ENCODE data around the gene MZF1.

MZF1 gene

DNA sequence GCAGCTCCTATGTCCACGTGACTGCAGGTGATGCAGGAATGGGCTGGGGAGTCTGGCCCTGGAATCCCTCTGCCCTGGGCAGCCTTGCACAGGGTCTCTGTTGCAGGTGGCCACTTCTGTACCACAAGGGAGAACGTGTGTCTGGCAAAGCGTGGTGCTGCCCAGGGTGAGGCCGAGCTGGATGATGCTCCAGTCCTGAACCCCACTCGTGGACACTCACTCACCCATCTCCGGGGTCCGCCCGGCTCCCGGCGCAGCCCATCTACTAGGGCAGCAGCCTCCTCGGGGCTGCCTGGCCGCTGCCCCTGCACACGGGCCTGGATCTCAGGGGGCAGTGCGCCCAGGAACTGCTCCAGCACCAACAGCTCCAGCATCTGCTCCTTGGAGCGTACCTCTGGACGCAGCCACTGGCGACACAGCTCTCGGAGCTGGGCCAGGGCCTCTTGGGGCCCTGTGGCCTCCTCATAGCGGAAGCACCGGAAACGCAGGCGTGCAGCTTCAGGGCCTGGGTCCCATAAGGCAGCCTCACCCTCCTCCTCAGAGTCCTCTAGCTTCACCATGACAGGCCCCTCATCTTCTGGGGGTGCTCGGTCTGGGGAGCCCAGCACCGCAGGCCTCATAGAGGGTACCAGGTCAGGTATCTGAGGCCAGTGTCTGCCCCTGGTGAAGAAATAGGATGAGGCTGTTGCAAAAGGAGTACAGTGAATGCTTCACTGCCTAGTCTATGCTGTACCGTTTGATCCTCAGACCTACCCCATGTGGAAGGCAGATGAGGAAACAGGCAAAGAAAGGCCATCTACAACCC is 2.2 kb downstream of the MZF1 start:
- no peak for DNase-seq (ENCODE audit: low read depth, low spot score)

DNA sequence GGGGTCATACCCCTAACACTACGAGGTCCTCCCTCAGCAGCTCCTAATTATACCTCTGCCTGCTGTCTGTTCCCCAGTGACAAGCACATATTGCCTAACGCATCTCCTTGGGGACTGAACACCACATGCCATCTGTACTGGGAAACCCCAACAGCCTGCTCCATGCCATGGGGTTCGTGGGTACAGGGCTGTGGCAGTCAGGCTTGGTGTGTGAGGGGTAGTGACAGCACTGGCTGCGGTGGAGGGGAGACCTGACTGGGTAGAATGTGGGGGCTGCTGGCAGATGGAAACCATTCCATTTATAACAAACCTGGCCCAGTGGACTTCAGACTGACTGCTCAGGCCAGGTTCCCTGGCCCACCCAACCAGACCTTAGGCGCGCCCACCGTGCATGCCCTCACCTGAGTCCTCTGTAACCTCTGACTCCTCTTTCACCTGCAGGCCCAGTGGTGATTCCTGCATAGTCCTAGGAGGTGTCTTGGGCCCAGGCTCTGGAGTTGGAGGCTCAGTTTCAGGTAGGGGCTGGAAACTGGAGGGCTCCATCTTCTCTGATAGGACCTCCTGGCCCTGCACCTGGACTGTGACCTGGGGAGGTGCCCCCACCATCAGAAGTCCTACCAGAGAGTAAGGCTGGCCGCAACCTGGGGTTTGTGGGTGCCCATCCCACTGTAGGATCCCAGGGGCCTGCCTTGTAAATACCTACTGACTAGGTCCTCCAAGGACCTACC is 3.0 kb downstream of the MZF1 start:
- no peak for DNase-seq (ENCODE audit: low read depth, low spot score)

DNA sequence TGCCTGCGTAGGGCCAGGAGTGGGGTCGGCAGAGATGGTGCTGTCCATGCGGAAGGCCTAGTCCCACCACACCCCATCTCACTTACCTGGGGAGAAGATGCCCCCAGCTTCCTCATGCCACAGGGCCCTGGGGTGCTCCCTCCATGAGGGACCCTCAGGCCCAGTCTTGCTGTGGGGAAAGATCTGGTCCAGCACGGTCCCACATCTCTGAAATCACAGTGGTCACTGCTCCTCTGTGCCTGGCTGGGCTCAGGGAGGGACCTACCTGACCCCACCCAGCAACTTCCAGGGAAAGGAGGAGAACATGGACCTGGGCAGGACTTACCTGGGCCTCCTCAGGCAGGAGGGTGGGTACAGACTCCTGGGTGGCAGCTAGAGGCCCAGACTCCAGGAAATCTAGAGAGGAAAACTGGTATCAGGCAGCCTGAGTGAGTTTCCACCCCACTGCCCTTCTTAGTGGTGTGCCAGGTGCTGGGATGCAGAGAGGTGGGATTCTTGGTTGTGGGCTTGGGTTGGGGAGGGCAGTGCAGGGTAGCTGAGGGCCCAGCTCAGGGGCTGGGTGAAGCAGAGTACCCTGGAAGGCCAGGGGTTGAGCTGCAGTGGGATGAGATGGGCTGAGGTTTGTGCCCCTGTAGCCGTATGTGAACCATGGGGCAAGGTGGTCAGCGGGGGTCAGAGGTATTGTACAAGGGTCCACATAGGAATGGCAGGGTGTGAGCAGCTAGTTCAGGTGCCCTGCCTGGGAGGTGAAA is 3.8 kb downstream of the MZF1 start:
- no peak for DNase-seq (ENCODE audit: low read depth, low spot score)

DNA sequence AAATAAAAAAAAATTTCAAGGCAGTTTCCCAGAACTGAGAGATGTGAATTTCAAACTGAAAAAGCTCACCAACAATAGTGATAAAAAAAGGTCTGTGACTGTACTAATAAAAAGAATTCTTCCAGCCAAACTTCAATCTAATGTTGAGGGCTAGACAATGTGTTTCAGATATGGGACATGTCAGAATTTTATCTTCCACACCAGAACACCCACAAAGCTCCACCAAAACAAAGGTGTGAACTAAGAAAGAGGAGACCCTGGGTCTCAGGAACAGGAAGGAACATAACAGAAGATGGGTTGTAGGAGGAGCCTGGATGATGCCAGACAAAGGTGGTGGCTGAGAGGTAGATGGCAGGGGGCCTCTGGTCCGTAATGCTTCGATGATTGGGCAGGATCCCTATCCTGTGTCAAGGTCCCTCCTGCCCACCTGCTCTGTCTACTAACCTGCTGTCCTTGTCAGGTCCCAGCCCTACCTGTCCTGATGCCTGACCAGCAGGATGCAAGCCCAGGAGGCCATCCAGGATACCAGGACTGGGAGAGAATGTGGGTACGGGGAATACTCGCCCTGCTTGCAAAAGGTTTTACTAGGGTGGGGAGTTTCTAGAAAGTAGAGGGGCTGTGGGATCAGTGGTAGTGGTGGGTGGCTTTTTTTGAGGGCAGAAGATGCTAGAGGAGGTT is 4.5 kb downstream of the MZF1 start:
- DNase-seq (ENCODE audit: low read depth, low spot score), result no peak

DNA sequence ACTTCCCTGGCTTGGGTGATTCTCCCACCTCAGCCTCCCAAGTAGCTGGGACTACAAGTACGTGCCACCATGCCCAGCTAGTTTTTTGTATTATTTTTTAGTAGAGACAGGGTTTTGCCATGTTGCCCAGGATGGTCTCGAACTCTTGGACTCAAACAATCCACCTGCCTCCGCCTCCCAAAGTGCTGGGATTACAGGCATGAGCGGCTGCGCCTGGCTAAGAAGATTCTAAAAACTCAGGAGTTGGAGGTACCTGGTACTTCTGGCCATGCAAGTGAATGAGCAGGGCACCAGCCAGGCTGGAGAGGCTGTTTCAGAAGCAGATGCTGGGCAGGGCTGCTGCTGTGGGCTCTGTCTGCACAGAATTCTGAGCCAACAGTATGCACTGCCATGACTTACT is 6.1 kb downstream of the MZF1 start:
- DNase-seq (ENCODE audit: low read depth, low spot score), result no peak

DNA sequence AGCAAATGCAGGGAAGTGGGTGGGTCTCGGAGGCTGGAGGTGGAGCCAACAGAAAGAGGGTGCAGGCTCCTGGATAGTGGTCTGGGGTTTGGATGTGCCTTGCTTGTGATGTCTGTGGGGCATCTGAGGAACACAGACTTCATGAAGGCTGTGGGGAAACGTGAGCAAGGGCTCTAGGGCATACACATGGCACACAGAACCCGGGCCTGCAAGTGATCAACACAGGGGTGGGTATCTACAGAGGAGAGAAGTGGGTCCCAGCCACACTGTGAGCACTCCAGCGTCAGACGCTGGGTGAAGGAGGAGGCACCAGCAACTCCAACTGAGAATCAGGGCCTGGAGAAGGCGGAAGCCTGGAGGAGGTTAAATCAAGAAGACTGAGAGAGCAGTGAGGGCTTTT is 9.3 kb downstream of the MZF1 start:
- DNase-seq (ENCODE audit: low read depth, low spot score), result no peak

DNA sequence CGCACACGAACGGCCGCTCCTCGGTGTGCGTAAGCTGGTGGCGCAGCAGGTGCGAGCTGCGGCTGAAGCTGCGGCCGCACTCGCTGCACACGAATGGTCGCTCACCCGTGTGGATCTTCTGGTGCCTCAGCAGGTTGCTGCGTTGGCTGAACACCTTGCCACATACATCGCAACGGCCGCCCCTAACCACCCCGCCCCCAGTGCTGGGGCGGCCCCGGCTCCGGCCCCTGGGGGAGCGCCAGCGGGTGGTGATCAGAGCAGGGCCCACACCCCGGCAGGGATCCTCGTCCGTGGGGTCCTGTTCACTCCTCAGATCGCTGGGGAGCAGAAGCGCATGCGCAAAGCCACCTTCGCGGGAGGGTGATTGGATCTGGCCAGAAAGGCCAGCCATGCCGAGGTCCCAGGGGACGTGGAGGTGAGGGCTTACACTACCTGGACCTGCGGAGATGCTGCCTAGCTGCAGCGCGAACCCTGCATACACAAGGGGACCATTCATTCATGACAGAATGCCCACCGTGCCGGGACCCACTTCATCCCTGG is 10.0 kb downstream of the MZF1 start:
- peak; percentile 36 for DNase-seq (ENCODE audit: low read depth, low spot score)

DNA sequence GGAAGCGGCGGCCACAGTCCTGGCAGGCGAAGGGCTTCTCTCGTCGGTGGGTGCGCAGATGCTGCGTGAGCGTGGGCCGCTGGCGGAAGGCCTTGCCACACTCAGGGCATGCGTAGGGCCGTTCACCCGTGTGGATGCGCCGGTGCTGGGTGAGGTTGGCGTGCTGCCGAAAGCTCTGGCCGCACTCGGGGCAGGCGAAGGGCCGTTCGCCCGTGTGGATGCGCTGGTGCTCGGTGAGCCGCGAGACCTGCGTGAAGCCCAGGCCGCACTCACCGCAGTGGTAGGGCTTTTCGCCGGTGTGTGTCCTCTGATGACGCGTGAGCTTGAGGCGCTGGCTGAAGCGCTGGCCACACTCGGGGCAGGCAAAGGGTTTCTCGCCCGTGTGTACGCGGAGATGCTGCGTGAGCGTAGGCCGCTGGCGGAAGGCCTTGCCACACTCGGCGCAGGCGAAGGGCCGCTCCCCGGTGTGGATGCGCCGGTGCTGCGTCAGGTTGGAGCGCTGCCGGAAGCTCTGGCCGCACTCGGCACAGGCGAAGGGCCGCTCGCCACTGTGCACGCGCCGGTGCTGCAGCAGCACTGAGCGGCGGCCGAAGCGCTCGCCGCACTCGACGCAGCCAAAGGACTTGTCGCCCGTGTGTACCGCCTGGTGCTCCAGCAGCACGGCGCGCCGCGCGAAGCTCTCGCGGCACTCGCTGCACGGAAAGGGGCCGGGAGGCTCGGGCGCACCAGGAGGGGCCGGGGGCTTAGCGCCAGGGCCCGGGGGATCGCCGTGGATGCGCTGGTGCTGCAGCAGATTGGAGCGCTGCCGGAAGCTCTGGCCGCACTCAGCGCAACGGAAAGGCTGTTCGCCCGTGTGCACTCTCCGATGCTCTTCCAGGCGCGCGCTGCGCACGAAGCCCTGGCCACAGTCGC is 10.8 kb downstream of the MZF1 start:
- DNase-seq (ENCODE audit: low read depth, low spot score), result peak; percentile 73

DNA sequence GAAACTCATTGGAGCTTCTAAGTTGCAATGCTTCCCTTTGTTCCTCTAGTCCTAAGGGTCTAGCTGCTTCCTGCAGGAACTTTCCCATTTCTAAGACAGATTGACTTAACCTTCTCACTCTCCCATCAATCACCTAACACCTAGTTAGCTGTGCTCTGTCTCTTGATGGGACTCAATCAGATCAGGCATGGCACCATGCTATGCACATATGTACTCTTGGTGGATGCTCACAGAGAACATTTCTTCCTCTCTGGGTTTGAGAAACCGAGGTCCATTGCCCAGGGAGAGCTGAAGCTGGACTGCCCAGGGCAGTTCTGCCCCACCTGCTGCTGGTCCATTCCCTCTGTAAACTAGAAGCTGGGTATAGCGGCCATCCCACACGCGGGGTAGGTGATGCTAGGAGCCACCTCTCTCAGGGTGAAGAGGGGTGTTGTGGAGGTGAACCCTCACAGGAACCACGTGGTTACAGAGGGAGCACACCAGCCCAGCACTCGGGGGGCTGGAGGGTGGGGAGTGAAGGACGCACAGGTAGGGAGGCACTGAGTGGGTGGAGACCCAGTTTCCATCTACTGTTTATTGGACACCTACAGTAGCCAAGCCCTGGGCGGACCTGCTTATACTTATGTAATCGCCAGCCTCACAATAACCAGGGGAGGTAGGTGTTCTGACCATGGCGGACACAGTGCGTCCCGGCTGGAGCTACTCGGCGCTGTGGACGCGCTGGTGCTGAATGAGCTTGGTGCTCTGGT is 11.6 kb downstream of the MZF1 start:
- no peak for DNase-seq (ENCODE audit: low read depth, low spot score)

DNA sequence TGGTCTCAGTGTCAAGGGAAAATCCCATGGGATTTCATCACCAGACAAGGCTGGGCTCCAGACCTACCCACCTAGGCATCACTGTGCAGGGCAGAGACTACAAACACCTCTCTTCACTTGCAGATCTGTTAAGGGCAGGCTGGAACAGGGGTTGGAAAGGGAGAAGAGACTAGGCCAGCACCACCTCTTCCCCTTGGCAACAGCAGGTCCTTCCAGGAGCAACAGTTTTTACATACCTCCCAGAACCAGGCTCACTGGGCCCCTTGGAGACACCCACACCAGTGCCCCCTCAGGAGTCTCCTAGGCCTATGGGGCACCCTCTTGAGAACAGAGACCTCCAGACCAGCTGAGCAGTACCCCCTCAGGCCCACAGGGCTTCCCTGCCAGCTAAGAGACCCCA is 12.2 kb downstream of the MZF1 start:
- no peak for DNase-seq (ENCODE audit: low read depth, low spot score)

DNA sequence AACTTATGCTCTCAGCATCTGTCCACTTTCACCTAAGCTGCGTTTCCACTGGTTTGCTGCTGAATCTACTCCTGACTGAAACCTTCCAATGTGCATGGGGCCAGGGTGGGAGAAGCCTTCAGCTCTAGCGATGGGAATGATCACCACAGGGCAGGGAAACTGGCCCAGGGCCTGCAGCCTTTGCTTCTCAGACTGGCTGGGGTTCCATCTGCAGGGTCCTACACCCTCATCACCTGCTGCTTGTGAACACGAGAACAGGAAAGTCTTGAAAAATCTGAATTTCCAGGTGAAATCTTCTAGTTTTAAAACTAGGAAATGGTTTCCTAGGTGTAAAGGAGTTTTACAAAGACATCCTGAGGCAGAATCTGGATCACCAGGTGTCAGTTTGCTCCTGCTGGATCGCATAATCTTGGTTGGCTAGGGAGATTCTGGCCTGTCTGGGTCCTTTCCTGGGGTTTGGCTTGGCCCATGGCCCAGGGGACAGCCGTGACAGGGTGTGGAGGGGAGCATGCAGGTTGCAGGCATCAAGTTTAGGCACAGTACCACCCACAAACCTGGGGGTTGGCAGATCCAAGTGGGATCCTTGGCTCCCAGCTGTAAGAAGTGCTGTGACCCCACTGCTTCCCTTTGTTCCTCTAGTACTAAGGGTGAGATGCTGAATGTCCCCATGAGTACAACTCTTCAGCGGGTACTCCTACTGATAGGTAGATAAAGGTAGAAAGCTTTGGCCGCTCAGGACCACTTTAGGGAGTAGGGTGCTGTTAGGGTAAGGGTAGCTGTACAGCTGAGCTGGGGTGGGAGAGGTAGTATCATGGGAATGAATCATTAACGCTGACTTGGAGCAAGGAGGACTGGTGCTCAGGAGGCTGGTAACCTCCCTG is 12.9 kb downstream of the MZF1 start:
- no peak for DNase-seq (ENCODE audit: low read depth, low spot score)

DNA sequence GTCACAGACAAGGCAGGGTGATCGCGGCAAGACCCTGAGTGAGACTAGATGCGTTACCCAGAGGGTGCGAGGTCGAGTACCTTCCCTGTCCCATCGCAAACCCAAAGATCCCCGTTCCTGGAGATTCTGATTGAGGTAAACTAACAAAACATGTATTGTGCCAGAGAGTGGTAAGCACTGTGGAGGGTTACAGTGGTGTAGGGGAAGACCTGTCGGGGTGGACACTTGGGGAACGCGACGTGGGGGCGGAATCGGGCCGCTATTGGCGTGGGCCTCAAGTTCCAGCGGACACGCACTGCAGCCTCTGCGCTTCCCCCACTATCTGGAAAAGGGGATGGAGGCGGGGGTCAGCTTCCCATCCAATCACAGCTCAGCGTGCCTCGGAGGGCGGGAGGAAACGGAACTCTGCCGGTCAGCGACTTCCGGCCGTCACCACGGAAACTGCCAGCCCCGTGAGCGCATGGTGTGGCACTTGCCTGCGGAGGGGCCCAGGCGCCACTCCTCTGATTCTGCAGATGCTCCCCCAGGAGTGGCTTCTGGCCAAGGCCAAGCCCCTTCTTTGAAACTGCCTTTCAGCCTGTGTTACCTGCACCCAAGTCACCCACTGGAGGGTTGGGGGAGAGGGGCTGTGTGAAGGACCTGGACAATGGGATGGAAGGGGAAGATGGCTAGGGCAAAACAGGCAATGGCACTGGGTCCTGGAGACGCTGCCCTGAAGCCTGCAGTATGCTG is 13.7 kb downstream of the MZF1 start:
- peak; percentile 94 for DNase-seq (ENCODE audit: low read depth, low spot score)

DNA sequence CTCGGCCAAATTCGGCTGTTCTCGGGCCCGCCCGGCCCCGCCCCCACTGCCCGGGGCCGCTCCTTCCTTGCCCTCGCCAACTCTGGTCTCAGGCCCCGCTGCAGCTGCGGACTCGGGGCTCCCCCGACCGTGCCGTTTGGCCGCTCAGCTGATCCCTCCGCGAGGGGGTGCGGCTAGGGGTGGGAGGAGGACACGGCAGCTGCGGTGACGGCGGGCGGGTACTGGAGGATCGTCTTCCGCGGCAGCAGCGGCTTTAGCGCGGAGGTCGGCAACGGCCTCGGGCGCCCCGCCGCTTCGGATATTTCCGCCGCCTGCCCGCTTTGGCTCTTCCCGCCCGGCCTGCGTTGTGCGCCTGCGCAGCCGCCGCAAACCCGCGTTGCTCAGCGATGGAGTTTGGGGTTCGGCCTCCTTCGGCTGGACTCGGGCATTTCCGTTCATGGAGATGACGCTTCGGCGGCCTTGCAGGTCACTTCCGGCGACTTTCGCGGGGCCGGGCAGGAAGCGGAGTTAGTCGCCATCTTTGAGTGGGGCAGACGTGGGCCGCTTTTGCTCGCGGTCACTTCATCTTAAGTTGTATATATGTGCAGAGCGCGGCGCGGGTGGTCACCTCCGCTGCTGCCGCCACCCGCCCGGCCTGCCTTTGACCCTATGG is 14.4 kb downstream of the MZF1 start:
- DNase-seq (ENCODE audit: low read depth, low spot score), result peak; percentile 99

DNA sequence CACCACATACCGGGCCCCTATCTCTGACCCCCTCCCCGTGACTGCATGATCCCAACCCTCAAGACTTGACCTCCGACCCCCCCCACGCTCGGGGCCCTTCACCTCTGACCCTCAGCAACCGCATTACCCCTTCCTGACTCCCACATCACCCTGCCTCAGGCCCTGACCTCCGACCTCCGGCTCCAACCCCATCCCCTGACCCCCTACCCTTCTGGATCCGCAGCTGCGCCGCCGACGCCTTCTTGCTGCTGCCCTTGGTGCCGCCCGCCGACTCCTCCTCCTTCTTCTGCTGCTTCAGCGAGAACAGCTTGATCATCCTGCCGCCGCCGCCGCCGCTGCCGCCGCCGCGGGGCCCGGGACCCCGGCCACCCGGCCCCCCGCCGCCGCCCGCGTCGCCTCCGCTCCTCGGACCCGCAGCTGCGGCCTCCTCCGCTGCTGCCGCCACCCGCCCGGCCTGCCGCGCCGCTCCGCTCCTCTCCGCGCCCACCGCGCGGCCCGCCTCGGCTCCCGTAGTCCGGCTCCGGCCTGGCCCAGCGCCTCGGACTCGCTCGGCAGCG is 15.0 kb downstream of the MZF1 start, which contains the start of gene UBE2M:
Gene UBE2M (minus strand): TSS at position 546 of the 557 bp plus-strand sequence. CDS start 230 bp downstream, at position 316.
- DNase-seq (ENCODE audit: low read depth, low spot score), result peak; percentile 56

DNA sequence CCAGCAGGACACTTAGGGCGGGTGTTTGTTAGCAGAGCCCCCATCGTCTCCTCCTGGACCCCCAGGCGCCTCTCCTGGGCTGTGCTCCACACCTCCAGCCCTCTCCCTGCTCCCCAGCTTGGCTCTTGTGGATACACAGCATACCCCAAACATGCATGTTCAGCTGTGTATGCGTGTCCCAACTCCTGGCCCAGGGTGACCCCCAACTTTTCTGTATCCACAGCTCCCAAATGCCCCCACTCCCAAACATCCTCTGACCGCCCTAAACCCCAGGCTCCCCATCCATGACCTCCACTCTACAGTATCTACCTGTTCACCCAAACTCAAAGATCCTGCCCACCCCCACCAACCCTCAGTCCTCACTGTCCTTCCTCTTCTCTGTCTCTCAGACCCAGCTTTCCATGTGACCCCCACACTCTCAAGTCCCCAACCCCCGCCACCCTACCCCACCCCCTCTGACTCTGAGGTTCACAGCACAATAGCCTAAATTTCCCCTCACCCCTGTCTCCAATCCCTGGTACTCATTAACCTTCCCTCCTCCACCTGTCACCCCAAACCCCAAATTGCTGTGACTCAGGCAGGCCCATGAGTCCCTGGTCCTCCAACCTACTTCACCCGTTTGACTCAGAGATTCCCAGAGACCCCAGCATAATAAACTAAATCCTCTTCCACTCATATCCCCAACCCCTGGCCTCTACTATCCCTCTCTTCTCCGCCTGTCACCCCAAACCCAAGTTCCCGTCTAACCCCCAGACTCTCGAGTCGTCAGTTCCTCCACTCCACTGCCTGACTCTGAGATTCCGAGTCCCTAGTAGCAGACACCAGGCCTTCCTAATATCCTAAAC is 15.7 kb downstream of the MZF1 start:
- DNase-seq (ENCODE audit: low read depth, low spot score), result no peak

DNA sequence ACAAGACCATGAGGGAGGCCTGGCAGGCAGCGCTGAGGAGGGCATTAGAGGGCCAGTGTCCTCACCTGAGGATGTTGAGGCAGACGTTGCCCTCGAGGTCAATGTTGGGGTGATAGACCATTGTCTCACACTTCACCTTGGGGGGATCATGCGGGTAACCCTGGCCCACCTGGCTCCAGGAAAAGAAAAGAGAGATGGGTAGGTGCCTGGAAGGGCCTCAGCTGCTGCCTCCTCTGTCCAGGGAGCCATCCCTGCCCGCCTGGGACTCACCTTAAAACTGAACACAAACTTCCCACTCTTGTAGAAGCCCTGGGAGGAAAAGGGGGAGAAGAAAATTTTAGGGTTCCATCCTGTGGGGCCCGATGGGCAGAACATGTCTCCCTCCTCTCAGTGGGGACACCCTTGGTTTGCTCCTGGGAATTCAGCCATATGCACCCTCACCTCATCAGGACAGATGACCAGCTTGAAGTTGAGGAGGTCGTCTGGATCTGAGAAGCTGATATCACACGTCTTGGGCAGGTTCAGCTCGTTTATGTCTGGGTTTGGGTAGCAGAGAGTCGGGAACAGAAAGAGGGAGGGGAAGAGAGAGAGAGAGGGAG is 16.4 kb downstream of the MZF1 start:
- no peak for DNase-seq (ENCODE audit: low read depth, low spot score)
